Activated CD4-positive, alpha-beta T cell treated with anti-CD3 and anti-CD28 coated beads, Interleukin-2, Interleukin-4, amounts not matched to agents 100 ng/mL and 50 ng/mL, durations not matched to agents 16 hours and 8 hours (primary cell): Measurements from ENCODE around the gene CEP250.
"Not testable (repeated sequence)": the region's sequence is repeated elsewhere in the genome, so short reads cannot be mapped to it uniquely, and the experiment has no call there.

Experiments used
- DNase-seq: peaks from one replicate; pipeline ENCODE4 v3.0.0-alpha.2; 2020; ENCODE audit warnings: low spot score

The CEP250 gene

DNA sequence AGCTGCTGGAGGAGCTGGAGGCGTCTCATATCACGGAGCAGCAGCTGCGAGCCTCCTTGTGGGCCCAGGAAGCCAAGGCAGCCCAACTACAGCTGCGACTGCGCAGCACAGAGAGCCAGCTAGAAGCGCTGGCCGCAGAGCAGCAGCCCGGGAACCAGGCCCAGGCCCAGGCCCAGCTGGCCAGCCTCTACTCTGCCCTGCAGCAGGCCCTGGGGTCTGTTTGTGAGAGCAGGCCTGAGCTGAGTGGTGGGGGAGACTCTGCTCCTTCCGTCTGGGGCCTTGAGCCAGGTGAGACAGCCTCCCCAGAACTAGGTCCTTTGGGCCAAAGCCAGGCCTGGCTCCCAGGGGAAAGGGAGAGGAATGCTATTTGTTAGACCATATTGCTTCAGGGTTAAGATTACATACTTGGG, 42.4 kb downstream of the CEP250 start:
- DNase-seq: no peak

DNA sequence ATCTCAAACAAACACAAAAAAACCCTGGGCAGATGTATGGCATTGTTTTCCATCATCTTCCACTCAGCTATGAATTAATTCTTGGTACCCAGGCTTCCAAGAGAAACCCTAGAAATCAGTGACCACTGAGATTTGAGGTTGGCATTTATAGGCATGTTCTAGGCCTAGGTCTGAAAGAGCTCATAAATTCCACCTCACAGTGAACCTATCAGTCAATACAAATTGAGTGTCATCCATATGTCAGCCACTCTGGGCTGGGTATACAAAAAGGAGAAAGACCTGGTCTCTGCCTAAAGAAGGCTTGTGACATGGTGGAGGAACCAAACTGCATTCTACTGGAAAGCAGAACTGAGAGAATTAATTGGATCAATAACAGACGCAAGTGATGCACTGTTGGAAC, 43.9 kb downstream of the CEP250 start:
- no peak for DNase-seq

DNA sequence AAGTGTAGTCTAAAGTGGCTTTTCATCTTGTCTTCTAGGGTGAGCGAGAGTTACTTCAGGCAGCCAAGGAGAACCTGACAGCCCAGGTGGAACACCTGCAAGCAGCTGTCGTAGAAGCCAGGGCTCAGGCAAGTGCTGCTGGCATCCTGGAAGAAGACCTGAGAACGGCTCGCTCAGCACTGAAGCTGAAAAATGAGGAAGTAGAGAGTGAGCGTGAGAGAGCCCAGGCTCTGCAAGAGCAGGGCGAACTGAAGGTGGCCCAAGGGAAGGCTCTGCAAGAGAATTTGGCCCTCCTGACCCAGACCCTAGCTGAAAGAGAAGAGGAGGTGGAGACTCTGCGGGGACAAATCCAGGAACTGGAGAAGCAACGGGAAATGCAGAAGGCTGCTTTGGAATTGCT, 47.0 kb downstream of the CEP250 start:
- DNase-seq: no peak

DNA sequence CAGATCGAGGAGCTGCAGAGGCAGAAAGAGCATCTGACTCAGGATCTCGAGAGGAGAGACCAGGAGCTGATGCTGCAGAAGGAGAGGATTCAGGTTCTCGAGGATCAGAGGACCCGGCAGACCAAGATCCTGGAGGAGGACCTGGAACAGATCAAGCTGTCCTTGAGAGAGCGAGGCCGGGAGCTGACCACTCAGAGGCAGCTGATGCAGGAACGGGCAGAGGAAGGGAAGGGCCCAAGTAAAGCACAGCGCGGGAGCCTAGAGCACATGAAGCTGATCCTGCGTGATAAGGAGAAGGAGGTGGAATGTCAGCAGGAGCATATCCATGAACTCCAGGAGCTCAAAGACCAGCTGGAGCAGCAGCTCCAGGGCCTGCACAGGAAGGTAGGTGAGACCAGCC, 47.9 kb downstream of the CEP250 start:
- no peak for DNase-seq

DNA sequence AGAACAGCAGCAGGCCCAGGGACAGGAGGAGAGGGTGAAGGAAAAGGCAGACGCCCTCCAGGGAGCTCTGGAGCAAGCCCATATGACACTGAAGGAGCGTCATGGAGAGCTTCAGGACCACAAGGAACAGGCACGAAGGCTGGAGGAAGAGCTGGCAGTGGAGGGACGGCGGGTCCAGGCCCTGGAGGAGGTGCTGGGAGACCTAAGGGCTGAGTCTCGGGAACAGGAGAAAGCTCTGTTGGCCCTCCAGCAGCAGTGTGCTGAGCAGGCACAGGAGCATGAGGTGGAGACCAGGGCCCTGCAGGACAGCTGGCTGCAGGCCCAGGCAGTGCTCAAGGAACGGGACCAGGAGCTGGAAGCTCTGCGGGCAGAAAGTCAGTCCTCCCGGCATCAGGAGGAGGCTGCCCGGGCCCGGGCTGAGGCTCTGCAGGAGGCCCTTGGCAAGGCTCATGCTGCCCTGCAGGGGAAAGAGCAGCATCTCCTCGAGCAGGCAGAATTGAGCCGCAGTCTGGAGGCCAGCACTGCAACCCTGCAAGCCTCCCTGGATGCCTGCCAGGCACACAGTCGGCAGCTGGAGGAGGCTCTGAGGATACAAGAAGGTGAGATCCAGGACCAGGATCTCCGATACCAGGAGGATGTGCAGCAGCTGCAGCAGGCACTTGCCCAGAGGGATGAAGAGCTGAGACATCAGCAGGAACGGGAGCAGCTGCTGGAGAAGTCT, 48.6 kb downstream of the CEP250 start:
- no peak for DNase-seq

DNA sequence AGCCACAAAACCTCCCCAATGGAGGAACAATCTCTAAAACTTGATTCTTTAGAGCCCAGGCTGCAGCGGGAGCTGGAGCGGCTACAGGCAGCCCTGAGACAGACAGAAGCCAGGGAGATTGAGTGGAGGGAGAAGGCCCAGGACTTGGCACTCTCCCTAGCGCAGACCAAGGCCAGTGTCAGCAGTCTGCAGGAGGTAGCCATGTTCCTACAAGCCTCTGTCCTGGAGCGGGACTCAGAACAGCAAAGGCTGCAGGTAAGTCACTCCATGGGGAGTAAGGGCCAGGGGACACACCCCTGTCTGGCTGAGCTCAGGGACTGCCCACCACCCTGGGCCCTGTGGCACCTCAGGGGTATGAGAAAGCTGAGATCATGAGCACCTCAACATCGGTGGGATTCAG, 49.4 kb downstream of the CEP250 start:
- DNase-seq: no peak

DNA sequence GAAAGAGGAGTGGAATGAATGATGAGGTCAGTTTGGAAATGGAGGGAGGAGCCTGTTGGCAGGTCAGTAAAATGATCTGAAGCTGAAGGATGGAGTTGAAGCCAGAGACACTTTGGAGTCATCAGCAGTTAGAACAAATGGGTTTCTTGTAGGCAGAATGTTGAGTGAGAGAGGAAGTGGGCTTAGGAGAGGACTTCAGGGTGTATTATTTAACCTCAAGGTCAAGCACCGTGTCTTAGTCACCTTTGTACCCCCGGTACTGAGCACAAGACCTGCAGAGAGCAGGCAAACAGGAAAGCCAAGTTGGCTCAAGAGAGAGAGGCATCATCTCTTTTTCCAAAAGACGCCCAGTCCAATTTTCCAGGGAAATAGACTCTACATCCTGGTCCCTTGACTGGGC, 50.8 kb downstream of the CEP250 start:
- no peak for DNase-seq

DNA sequence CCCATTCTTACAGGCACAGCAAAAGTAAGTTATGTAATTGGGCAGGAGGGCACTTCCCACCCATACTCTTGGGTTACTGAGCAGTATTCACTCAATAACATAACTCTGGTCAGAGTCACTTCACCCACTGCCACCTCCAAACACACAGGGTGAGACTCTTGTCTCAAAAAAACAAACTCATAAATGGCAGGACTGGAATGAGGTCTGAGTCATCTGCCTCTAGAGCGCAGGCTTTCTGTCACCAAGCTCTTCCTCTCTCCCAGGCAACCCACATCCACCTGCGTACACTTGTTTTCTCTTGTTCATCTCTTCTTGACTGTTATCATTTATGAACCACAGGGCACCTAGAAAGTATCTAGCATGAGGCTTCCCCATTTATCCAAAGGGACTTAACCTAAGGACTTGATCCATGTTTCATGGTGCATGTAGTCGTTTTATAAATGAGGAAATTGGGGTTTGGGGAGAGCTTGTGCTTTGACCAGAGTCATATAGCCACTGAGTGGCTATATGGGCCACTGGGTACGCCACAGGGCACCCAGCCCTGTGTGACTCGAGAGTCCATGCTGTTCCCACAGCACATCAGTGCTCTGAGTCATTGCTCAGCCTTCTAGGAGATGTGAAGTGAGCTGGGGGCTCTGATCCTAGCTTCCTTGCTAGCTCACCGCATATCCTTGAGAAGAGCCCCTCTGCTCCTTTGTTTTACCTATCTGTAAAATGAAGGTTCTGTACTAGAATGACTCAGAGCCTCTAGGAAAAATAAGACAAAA, 51.7 kb downstream of the CEP250 start:
- peak; percentile 23 for DNase-seq

DNA sequence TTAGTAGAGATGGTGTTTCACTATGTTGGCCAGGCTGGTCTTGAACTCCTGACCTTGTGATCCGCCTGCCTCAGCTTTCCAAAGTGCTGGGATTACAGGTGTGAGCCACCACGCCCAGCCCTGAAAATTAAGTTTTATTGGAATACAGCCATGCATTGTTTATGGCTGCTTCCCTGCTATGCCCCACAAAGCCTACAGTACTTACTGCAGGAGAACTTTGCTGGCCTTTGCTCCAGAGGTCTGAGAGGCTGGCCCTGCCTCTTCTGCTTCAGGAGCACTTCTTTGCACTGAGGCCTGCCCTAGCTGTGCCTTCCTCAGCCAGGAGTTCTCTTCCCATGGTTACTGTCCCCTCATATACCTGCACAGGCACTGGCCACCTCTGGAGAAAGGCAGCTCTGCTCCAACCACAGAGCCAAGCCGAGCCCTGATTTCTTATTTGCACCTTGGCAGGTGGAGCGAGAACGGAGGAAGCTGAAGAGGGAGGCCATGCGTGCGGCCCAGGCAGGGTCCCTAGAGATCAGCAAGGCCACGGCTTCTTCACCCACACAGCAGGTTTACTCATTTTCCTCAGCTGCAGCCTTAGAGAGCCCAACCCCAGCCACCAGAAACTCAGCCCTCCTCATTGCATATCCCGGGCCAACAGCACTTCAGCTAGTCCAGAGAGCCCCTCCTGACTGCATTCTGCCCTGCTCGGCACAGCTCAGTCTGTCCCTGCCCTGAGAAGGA, 53.3 kb downstream of the CEP250 start:
- DNase-seq: no peak

DNA sequence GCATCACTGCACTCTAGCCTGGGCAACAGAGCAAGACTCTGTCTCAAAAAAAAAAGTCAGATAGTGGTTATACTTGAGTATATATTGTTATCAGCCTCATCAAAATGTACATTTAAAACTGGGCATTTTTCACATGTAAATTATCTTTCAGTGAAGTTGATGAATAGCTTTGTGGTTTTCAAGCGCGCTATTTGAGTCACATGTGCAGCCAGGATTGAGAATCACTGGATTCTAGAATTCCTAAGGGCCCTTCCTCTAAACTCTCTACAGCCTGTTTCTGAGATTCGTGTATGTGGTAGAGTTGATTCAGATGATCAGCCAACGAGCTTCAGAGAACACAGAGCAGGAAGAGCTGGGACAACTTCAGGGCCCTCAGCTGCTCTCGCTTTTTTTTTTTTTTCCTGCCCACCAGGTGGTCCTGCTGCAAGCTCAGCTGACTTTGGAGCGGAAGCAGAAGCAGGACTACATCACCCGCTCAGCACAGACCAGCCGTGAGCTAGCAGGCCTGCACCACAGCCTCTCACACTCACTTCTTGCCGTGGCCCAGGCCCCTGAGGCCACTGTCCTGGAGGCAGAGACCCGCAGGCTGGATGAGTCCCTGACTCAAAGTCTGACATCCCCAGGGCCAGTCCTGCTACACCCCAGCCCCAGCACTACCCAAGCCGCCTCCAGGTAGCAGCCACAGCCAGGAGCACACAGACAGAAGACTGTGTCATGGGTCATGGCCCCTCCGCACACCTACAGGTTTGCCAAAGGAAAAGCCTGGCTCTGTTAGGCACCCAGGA, 55.7 kb downstream of the CEP250 start:
- no peak for DNase-seq

DNA sequence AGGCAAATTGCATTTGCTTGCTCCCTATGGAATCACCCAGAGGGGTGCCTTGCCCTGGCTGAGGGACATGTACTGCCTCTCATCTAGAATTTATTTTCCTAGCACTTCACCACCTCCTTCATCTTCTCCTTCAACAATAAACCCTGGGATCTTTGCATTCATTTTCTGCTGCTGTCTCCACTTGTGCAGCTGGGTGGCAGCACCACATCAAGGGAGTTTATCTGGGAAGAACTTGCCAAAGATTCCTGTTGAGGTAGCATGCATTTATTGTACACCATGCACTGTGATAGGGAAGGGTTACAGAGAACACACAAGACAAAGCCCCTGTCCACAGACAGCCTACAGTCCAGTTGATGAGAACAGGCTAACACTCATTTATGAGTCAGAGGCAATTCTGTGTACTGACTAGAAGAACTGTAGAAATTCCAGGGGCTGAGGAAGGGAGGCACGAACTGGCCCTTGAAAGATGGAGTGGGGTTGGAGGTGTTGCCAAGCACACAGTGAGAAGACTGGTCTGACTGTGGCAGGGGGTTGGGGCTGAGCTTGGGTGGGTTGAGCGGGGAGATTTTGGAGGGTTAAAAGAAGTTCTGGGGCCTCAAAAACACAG, 56.5 kb downstream of the CEP250 start:
- DNase-seq: no peak

DNA sequence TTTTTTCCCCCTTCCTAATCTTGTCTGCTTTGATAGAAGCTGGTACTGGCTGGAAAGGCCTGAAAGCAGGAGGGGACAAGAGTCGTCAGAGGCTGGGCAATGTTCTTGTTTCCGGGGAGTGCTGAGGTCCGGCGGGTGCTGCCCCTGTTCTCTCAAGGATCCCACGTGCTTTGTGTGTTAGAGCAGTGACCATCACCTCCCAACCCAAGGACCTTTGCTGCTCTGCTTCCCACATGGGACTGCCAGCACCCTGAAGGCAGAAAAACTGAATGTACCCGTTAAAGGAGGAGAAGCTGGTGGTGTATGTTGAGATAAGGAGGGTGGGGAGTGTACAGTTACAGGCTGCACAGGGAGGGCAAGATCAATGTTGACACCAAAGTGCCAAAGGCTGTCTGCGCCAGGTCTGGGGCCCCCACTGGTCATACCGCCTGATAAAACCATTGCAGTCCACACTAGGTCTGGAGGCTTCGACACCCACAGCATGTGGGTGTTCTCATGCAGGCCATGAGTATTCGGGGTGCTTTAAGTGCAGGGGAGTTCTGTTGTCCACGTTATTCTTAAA, 59.1 kb downstream of the CEP250 start:
- DNase-seq: no peak

DNA sequence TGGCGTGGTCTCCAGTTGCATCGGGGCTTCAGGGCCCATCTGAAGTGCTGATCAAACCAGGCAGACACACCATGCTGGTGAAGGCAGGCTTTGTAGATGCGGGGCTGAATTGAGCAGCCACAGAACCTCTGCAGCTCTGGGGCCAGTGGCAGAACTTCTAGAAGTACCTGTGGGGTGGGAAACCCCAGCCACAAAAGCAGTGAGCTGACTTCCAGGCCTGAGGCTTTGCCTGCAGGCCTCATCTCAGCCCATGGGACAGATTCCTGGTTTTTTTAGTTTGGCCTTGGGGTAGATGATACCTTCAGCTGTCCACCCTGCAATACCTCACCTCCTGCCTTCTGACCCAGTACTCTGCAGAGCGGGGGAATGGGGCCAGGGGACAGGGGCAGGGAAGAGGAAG, 59.9 kb downstream of the CEP250 start:
- DNase-seq: no peak

DNA sequence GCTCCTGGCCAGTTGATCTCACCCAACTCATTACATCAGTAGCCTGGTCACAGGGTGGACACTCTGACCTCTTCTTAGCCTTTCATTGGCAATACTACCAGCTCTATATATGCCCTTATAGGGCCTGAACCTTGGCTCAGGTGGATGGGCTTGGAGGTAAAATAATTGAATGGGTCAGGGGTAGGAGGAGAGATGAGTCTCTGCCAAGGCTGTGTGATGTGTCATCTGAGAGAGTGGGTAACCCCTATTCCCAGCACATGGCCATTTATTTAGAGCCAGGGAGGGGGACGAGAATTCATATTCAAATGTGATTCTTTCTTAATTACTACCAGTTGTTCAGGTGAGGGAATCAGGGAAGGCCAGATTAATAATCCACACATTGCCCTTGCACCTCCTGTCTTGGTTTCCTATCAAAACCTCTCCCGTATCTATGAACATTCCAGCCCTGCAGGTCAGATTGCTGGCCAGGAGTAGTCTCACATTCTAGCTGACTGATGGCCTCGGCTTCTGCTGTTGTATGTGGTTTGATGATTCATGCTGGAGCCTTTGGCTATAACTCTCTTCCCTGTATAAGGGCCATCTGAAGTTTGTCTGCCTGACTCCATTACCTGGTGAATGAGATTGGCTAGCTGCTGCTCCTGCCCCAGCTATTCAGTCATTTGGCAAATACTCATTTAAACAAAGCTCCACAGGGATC, 60.7 kb downstream of the CEP250 start:
- DNase-seq: no peak

DNA sequence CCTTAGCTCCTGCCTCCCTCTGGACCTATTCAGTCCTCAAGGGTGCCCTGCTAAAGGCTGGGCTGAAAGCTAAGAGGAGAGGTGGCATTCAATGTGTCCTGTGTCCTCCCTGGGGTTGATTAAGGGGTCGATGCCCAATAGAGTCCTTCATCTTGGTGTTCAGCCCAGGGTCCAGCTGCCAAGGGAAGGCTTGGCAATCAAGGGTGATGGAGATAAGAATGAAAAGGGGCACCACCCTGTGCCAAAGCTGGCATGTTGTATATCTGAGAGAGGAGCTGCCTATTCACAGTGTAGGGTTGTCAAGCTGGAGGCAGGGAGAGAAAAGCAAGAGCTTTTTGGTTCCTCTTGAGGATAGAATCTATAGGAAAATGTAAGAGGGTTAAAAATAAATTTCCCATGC, 61.7 kb downstream of the CEP250 start:
- DNase-seq: no peak

DNA sequence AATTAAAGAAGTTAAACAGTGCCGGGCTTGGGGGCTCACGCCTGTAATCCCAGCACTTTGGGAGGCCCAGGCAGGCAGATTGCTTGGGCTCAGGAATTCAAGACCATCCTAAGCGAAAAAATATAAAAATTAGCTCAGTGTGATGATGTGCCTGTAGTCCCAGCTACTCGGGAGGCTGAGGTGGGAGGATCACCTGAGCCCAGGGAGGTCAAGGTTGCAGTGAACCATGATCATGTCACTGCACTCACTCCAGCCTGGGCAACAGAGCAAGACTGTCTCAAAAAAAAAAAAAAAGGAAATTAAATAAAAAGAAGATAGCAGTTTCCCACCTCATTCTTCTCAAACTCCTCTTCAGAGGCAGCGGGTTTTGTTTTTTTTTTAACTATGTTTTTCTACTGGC, 62.4 kb downstream of the CEP250 start:
- DNase-seq: not testable (repeated sequence)

DNA sequence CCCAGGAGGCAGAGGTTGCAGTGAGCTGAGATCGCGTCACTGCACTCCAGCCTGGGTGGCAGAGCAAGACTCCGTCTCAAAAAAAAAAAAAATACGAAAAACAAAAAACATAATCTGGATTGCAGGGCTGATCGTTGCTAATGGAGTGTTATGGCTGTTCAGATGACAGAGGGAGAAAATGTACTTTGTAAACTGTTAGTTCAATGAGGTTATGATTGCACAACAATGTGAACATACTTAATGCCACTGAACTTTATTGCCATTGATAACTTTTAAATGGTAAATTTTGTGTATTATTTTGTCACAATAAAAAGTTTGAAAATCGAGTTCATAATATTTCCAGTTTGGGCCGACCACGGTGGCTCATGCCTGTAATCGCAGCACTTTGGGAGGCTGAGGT, 63.6 kb downstream of the CEP250 start:
- DNase-seq: no peak

DNA sequence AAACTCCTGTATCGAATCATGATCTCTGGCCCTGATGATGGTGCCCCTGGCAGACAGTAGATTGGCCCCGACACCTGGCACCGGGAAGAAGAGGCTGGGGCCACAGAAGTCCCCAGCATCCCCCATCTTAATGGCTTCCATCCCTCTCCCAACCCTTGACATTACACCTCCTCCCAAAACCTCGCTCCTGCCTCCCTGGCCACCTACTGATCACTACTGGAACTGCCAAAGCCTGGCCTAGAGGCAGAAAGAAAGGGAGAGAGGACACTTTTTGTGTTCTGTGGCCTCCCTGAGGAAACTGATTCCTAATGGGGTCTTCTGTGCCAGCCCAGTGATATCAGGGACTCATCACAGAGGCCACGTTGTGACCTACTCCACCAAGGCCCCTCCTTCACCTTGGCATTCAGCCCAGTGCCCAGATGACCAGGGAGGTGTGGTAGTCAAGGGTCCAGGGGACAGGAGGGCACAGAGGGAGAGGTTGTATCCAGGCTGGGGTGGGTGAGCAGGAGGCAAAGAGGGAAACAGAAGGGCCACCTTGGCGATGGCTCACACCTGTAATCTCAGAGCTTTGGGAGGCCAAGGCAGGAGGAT, 68.0 kb downstream of the CEP250 start:
- peak; percentile 17 for DNase-seq

DNA sequence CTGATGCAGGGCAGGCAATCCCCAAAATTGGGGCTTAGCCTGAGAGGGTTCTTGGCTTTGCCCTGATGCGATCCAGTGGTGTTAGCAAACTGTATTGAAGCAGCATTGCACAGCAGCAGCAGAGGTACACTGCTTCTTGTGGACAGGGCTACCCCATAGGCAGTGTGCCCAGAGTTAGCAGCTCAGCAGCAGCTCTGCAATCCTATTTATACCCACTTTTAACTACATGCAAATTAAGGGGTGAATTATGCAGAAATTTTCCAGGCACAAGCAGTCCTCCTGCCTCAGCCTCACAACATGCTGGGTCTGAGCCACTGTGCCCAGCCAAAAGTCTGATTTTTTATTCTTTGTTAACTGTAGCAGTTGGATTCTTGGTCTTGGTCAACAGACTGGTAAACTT, 70.2 kb downstream of the CEP250 start:
- no peak for DNase-seq

DNA sequence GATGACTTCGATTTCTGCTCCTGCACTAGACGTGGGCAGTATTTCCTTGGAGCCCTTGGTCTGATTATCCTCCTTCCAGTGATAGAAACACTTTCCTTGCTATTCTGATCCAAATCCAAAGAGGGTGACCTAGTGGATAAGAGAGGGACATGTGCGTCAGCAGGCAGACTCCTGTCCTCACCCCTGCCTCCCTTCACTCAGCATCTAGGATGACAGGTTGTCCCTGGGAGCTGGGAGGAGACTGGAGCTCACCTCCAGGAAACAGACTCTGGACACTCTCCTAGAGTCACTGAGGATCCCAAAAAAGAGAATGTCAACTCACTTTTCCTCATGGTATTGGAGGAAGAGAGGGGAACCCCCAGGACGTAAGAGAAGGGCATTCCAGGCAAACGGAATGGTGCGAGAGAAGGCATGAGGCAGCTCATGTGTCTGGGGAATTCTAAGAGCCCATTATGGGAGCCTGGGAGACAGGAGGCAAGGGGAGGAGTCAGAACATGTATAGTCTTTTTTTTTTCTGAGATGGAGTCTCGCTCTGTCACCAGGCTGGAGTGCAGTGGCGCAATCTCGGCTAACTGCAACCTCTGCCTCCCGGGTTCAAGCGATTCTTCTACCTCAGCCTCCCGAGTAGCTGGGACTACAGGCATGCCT, 71.8 kb downstream of the CEP250 start:
- DNase-seq: no peak
